CD14-positive monocyte (primary cell): ENCODE results near the gene HTRA3. TPM values are rescaled to one million over a fixed set of nuclear protein-coding genes. Genes with fewer than 3 reads are reported as not detected.

Experiments used
- DNase-seq, 3 donors: peaks; one replicate each; pipeline ENCODE4 v3.0.0-alpha.2; 2011 to 2022
- H2AFZ ChIP-seq: 2 replicates; pipeline ENCODE4 v1.6.0; 2012; ENCODE audit warnings: mild to moderate bottlenecking, low read depth, low read length, inconsistent platforms; ENCODE audit not compliant: insufficient read depth, poor library complexity, severe bottlenecking
- H3K27ac ChIP-seq, 2 donors: 1 replicate in 1 of 2; 2 replicates in 1 of 2; pipeline ENCODE4 v1.5.1; 2012 to 2013; ENCODE audit warnings: low read length in 2 of 2, control low read depth in 1 of 2, inconsistent platforms in 1 of 2, low read depth in 1 of 2, mild to moderate bottlenecking in 1 of 2
- H3K27me3 ChIP-seq, 2 donors: one replicate each; pipeline versions ENCODE4 v1.6.0 to v1.6.1; 2011 to 2013; ENCODE audit warnings: low read length in 2 of 2; ENCODE audit not compliant: control insufficient read depth in 2 of 2, insufficient read depth in 2 of 2
- H3K36me3 ChIP-seq, 2 donors: replicated peaks in 1 of 2; 1 replicate in 1 of 2; 2 replicates in 1 of 2; pipeline versions ENCODE4 v1.5.1 to v1.6.1; 2012 to 2013; ENCODE audit warnings: low read length in 2 of 2, control low read depth in 1 of 2, inconsistent platforms in 1 of 2, mild to moderate bottlenecking in 1 of 2; ENCODE audit not compliant: insufficient read depth in 2 of 2, control insufficient read depth in 1 of 2
- H3K4me1 ChIP-seq, 2 donors: 1 replicate in 1 of 2; 2 replicates in 1 of 2; pipeline versions ENCODE4 v1.5.1 to v1.6.1; 2012 to 2013; ENCODE audit warnings: low read length in 2 of 2, control low read depth in 1 of 2, inconsistent platforms in 1 of 2, mild to moderate bottlenecking in 1 of 2, moderate library complexity in 1 of 2; ENCODE audit not compliant: insufficient read depth in 2 of 2, control insufficient read depth in 1 of 2
- H3K4me2 ChIP-seq: replicated peaks from 2 replicates; pipeline ENCODE3; 2012; ENCODE audit warnings: low read length, moderate library complexity, mild to moderate bottlenecking; ENCODE audit not compliant: poor library complexity, severe bottlenecking; ENCODE audit errors: extremely low read depth
- H3K4me3 ChIP-seq, 3 experiments: fragments of 200-600 bp in 1 of 3; sonication (generic) in 1 of 3; replicated peaks in 1 of 3; 1 replicate in 2 of 3; 2 replicates in 1 of 3; pipeline ENCODE4 v1.5.1; 2011 to 2013; ENCODE audit warnings: low read length in 3 of 3, mild to moderate bottlenecking in 3 of 3, control low read depth in 2 of 3, low read depth in 2 of 3, inconsistent platforms in 1 of 3, moderate library complexity in 1 of 3
- H3K79me2 ChIP-seq: 2 replicates; pipeline ENCODE4 v1.6.0; 2012; ENCODE audit warnings: mild to moderate bottlenecking, control low read depth, inconsistent platforms, low read length, moderate library complexity; ENCODE audit not compliant: insufficient read depth
- H3K9ac ChIP-seq: 2 replicates; pipeline ENCODE4 v1.6.0; 2017; ENCODE audit warnings: low read length, mild to moderate bottlenecking; ENCODE audit not compliant: insufficient read depth, poor library complexity, severe bottlenecking
- H3K9me3 ChIP-seq, 2 donors: replicated peaks in 1 of 2; 1 replicate in 1 of 2; 2 replicates in 1 of 2; pipeline versions ENCODE4 v1.5.1 to v1.6.1; 2012 to 2013; ENCODE audit warnings: low read length in 2 of 2, control low read depth in 1 of 2; ENCODE audit not compliant: control insufficient read depth in 1 of 2, insufficient read depth in 1 of 2
- H4K20me1 ChIP-seq: 2 replicates; pipeline ENCODE4 v1.6.0; 2012; ENCODE audit warnings: mild to moderate bottlenecking, low read length, control low read depth, moderate library complexity; ENCODE audit not compliant: insufficient read depth
- H3K27ac Mint-ChIP-seq, 7 donors: one replicate each; pipeline ENCODE4 v1.8.0; 2020; ENCODE audit warnings: mild to moderate bottlenecking in 7 of 7, mixed read lengths in 7 of 7, moderate library complexity in 6 of 7, inconsistent platforms in 2 of 7
- H3K27me3 Mint-ChIP-seq, 3 donors: one replicate each; pipeline ENCODE4 v1.8.0; 2021 to 2022; ENCODE audit warnings: low read depth in 3 of 3, mild to moderate bottlenecking in 3 of 3, mixed read lengths in 3 of 3, moderate library complexity in 3 of 3, inconsistent platforms in 1 of 3
- H3K36me3 Mint-ChIP-seq, 2 donors: one replicate each; pipeline ENCODE4 v1.8.0; 2020; ENCODE audit warnings: mixed read lengths in 2 of 2, inconsistent platforms in 1 of 2, mild to moderate bottlenecking in 1 of 2
- H3K4me1 Mint-ChIP-seq: one replicate; pipeline ENCODE4 v1.8.0; 2020; ENCODE audit warnings: mild to moderate bottlenecking, mixed read lengths
- H3K4me3 Mint-ChIP-seq, 2 donors: one replicate each; pipeline ENCODE4 v1.8.0; 2020; ENCODE audit warnings: mild to moderate bottlenecking in 2 of 2, mixed read lengths in 2 of 2, moderate library complexity in 1 of 2
- H3K9me3 Mint-ChIP-seq, 7 donors: one replicate each; pipeline ENCODE4 v1.8.0; 2020 to 2022; ENCODE audit warnings: mixed read lengths in 7 of 7, mild to moderate bottlenecking in 6 of 7, moderate library complexity in 6 of 7, inconsistent platforms in 2 of 7
- WGBS: methylation state at CpG from one replicate; pipeline ENCODE4 v1.1.5; 2013; ENCODE audit warnings: missing lambda C conversion rate; ENCODE audit not compliant: insufficient coverage; 5-methylcytosine and 5-hydroxymethylcytosine counted together
- intact Hi-C, 2 donors: fragments of 100-400 bp; cut with micrococcal nuclease; formaldehyde crosslinking; loops; one replicate each; pipeline versions ENCODE4 v1.15.0 to v1.15.1; 2023
- polyA plus RNA-seq, 3 donors: library from polyadenylated mRNA; depleted of rRNA in 1 of 3; unstranded in 2 of 3; stranded (reverse) in 1 of 3; fragments of 300-500 nt in 2 of 3; fragments of >200 nt in 1 of 3; fragmentation: Illumina TruSeq in 2 of 3; gene quantifications; 1 replicate in 2 of 3; 2 replicates in 1 of 3; pipeline ENCODE4 v1.2.3, GENCODE V29; 2012 to 2021
- TF ChIP-seq, protein P1 (sequence below): fragments of 200-600 bp; IDR thresholded peaks from one replicate; pipeline ENCODE4 v1.8.0; 2022; ENCODE audit warnings: antibody characterized with exemption, mild to moderate bottlenecking

HTRA3 gene
- polyA plus RNA-seq, 3 donors: not detected

DNA sequence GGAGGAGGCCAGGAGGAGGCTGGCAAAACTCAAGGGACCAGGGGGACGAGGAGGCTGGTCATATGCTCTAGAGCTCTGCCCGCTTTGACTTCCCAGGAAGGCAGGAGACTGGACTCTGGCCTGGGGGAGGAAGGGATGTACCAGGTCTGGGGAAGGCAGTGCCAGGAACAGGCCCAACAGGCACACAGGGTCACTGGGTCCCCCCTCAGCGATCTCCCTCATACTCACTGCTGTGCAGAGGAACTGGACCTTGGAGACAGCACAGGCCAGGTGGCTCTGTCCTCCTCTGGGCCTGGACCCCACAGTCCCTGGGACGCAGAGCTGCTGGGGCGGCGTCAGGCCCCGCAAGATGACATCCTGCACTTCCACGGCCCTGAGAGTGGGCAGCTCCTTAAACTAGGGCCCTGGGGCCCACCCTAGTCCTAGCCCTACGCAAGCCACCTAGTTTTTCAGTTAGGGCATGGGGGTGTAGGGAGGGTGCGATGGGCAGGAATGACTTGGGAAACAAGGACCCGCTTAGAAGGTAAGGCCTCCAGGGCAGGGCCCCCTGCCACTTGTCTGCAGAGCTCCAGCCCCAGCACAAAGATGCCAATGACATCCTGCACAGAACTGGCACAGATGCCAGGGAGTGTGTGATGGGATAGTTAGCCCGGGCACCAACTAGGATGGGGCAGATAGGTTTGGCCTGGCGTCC is 59.5 kb downstream of the HTRA3 start:
- no peak overlapping the region for H3K27ac Mint-ChIP-seq
- H3K9me3 ChIP-seq: no peaks in the 10 kb centered on the region
- no peak overlapping the region for H3K4me3 Mint-ChIP-seq
- no peaks in the 10 kb centered on the region for H3K36me3 ChIP-seq
- H3K27me3 ChIP-seq: no peaks in the 10 kb centered on the region
- no peaks in the 10 kb centered on the region for H3K4me1 ChIP-seq
- peaks cover 0 to 7% (median 3%) of the 10 kb centered on the region in 7 donors for H3K9me3 Mint-ChIP-seq
- H3K27me3 Mint-ChIP-seq: peaks cover 0 to 5% (median 2%) of the 10 kb centered on the region in 3 donors
- H3K4me1 Mint-ChIP-seq: no peaks in the 10 kb centered on the region
- no peaks in the 10 kb centered on the region for H3K36me3 Mint-ChIP-seq
- TF ChIP-seq, protein P1, sequence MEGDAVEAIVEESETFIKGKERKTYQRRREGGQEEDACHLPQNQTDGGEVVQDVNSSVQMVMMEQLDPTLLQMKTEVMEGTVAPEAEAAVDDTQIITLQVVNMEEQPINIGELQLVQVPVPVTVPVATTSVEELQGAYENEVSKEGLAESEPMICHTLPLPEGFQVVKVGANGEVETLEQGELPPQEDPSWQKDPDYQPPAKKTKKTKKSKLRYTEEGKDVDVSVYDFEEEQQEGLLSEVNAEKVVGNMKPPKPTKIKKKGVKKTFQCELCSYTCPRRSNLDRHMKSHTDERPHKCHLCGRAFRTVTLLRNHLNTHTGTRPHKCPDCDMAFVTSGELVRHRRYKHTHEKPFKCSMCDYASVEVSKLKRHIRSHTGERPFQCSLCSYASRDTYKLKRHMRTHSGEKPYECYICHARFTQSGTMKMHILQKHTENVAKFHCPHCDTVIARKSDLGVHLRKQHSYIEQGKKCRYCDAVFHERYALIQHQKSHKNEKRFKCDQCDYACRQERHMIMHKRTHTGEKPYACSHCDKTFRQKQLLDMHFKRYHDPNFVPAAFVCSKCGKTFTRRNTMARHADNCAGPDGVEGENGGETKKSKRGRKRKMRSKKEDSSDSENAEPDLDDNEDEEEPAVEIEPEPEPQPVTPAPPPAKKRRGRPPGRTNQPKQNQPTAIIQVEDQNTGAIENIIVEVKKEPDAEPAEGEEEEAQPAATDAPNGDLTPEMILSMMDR: no peak
- 86% methylated on average over 9 of the region's 13 CpGs for WGBS
- no peaks in the 10 kb centered on the region for H4K20me1 ChIP-seq
- no peak overlapping the region for H3K4me3 ChIP-seq
- no peak overlapping the region for H2AFZ ChIP-seq
- H3K79me2 ChIP-seq: no peaks in the 10 kb centered on the region
- no peak for DNase-seq
- intact Hi-C loops: no loop called here
- no peak overlapping the region for H3K27ac ChIP-seq
- no peak overlapping the region for H3K4me2 ChIP-seq
- no peak overlapping the region for H3K9ac ChIP-seq

DNA sequence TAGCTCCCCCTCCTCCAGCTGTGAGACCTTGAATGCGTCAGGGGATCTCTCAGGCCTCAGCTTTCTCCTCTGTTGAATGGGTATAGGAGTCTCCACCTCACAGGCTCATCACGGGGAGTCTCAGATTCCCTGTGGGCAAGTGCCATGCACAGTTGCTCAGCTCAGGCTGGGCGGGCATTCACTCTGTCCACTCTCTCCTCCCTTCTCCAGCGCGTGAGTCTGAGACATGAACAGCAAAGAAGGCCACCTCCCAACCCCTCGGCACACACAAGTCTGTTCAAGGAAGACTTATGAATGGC is 60.0 kb downstream of the HTRA3 start:
- Histone ChIP-seq H3K4me2 (no peak overlapping the region), H3K27me3 (no peaks in the 10 kb centered on the region), H3K9ac (no peak overlapping the region), H3K36me3 (no peaks in the 10 kb centered on the region), H2AFZ (no peak overlapping the region), H3K9me3 (no peaks in the 10 kb centered on the region), H3K79me2 (no peaks in the 10 kb centered on the region), H3K4me3 (no peak overlapping the region), H3K4me1 (no peaks in the 10 kb centered on the region), H4K20me1 (no peaks in the 10 kb centered on the region), H3K27ac (no peak overlapping the region)
- Mint-ChIP-seq H3K36me3 (no peaks in the 10 kb centered on the region), H3K9me3 (peaks cover 0 to 7% (median 4%) of the 10 kb centered on the region in 7 donors), H3K27ac (no peak overlapping the region), H3K4me1 (no peaks in the 10 kb centered on the region), H3K27me3 (peaks cover 0 to 4% (median 2%) of the 10 kb centered on the region in 3 donors), H3K4me3 (no peak overlapping the region)
- intact Hi-C loops: no loop called here
- TF ChIP-seq, protein P1: no peak
- WGBS: 80% methylated on average over 5 of the region's 6 CpGs
- DNase-seq: no peak
